ENCODE measurements around the gene APIP. TPM values are rescaled to one million over a fixed set of nuclear protein-coding genes. Genes with fewer than 3 reads are reported as not detected.
A peak's percentile ranks its signal among the peaks of the same experiment; 100 is the strongest.

The APIP gene
- polyA plus RNA-seq, 2 of the 4 experiments (the other 2 are of a cell fraction): 42.4 to 55.6 TPM

- DNase-seq (ENCODE audit: low read depth in 1 of 2, low spot score in 1 of 2) (peak in 1 of 2 experiments; percentile 16), FAIRE-seq (no peak), ATAC-seq (peak in 1 of 2 experiments; percentile 48; a peak in 2 of 6 replicates)
- 83% methylated on average over 4 of the region's 4 CpGs for WGBS (ENCODE audit: missing lambda C conversion rate)
- POLR2A ChIA-PET: no interaction called here
- Histone ChIP-seq H3K4me2 (no peak overlapping the region), H3K4me1 (peaks cover 11% of the 10 kb centered on the region; the same call in 1 of the 3 replicates), H3K9me3 (no peaks in the 10 kb centered on the region), H3K4me3 (no peak overlapping the region), H3K27ac (peak overlapping the region in 1 of 2 experiments; percentile 36; a peak in 2 of 6 replicates)
- CTCF ChIA-PET: interaction anchor here (0.8 to 1.6 kb wide), 2 partner anchors 10 to 54 kb away, joined by 4 to 5 read pairs; no protein-coding TSS in a partner anchor
- TF ChIP-seq FOSB (CRISPR knock-in tag; IDR thresholded peaks at IDR 0.05): no peak
- no peak for TF ChIP-seq ATOH8 (CRISPR knock-in tag; IDR thresholded peaks at IDR 0.05; ENCODE audit: low read depth)
- no peak for TF ChIP-seq ESRRA (IDR thresholded peaks at IDR 0.05; ENCODE audit: borderline replicate concordance, low read length)
- TF ChIP-seq FOXS1 (CRISPR knock-in tag; IDR thresholded peaks at IDR 0.05): no peak
- TF ChIP-seq CBX2 (IDR thresholded peaks at IDR 0.05; ENCODE audit: borderline replicate concordance, low read depth): no peak
- TF ChIP-seq TP53 (CRISPR knock-in tag; IDR thresholded peaks at IDR 0.05): no peak
- no peak for TF ChIP-seq HOXB5 (CRISPR knock-in tag; IDR thresholded peaks at IDR 0.05)
- no peak for TF ChIP-seq RARB (CRISPR knock-in tag; IDR thresholded peaks at IDR 0.05)
These were observed 79.0 kb downstream of the APIP start for GRCh38 chr11:34836958-34837856.

- CTCF ChIA-PET: interaction anchor here (1.2 kb wide), 1 partner anchor 247 kb away, joined by 5 read pairs; no protein-coding TSS in a partner anchor
These were observed 82.6 kb downstream of the APIP start for GRCh38 chr11:34833602-34834001.

More at GRCh38 chr11:34833602-34834001, 82.6 kb downstream of the APIP start:
- H3K27ac ChIP-seq: no peak overlapping the region
- H3K4me3 ChIP-seq: no peak overlapping the region
- H3K4me2 ChIP-seq: no peak overlapping the region
- DNase-seq (ENCODE audit: low read depth in 1 of 2, low spot score in 1 of 2) (no peak), FAIRE-seq (no peak), ATAC-seq (no peak)
- TF ChIP-seq PBX3 (IDR thresholded peaks at IDR 0.05): no peak
- TF ChIP-seq ESRRA (IDR thresholded peaks at IDR 0.05; ENCODE audit: borderline replicate concordance, low read length): no peak
- TF ChIP-seq NFE2L2 (conservative IDR thresholded peaks at IDR 0.05; ENCODE audit: low read length): no peak
- TF ChIP-seq JUNB (IDR thresholded peaks at IDR 0.05): no peak
- TF ChIP-seq MAFK (IDR thresholded peaks at IDR 0.05; ENCODE audit: partially characterized antibody): no peak
- TF ChIP-seq HOXB13 (CRISPR knock-in tag; IDR thresholded peaks at IDR 0.05; ENCODE audit: low read depth): no peak
- peaks cover 11% of the 10 kb centered on the region; the same call in 1 of the 3 replicates for H3K4me1 ChIP-seq
- POLR2A ChIA-PET: no interaction called here
- H3K9me3 ChIP-seq: no peaks in the 10 kb centered on the region

Small RNA genes within 50 kb of the gene (small RNA-seq; reads per million reads assigned to genes)
- 0 reads per million in 6 experiments for gene MIR1343

Other genes starting within 250 kb of the APIP start
- gene PDHX, start 239 bp upstream of the APIP start, polyA plus RNA-seq (2011; rRNA removed): 51.4 and 87.4 TPM in 2 replicates
- gene PDHX, start 239 bp upstream of the APIP start, polyA plus RNA-seq (2017; fragmentation: RNase III; extraction: RNeasy Plus Mini Kit Qiagen cat#74134 plus additional on column Dnase treatment): 45.8 to 46.5 TPM (median 46.1 TPM) in 3 replicates
- 309 and 350 TPM in 2 replicates for gene CD44, start 222.8 kb upstream of the APIP start, polyA plus RNA-seq (2011; rRNA removed)
- gene CD44, start 222.8 kb upstream of the APIP start, polyA plus RNA-seq (2017; fragmentation: RNase III; extraction: RNeasy Plus Mini Kit Qiagen cat#74134 plus additional on column Dnase treatment): 545 to 587 TPM (median 585 TPM) in 3 replicates

Measured in A549 (cell line).